ENCODE results near the gene MRGPRD.

DNA sequence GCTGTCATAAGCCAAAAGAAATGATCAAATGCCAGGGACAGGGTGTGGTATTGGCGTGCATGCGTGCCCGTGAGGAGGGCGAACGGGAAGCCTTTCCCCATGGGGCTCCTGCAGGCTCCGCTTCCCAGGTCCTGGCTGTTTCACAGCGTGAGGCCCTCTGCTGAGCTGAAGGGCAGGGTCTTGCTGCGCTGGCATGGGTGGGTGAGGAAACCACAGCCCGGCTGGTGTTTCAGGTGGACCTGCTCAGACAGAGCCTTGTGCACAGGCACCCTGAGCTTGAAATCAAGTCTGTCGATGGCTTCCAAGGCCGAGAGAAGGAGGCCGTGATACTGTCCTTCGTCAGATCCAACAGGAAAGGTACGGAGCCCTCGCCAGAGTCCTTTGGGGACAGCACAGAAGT lies 45.7 kb downstream of the MRGPRD start:
- TF ChIP-seq, protein P1, sequence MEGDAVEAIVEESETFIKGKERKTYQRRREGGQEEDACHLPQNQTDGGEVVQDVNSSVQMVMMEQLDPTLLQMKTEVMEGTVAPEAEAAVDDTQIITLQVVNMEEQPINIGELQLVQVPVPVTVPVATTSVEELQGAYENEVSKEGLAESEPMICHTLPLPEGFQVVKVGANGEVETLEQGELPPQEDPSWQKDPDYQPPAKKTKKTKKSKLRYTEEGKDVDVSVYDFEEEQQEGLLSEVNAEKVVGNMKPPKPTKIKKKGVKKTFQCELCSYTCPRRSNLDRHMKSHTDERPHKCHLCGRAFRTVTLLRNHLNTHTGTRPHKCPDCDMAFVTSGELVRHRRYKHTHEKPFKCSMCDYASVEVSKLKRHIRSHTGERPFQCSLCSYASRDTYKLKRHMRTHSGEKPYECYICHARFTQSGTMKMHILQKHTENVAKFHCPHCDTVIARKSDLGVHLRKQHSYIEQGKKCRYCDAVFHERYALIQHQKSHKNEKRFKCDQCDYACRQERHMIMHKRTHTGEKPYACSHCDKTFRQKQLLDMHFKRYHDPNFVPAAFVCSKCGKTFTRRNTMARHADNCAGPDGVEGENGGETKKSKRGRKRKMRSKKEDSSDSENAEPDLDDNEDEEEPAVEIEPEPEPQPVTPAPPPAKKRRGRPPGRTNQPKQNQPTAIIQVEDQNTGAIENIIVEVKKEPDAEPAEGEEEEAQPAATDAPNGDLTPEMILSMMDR (IDR thresholded peaks at IDR 0.05): no peak
- no peak for TF ChIP-seq POLR2A (IDR thresholded peaks at IDR 0.05)
